Natural killer cell (primary cell): ENCODE data around the gene FAM24B. TPM values are rescaled to one million over a fixed set of nuclear protein-coding genes. Genes with fewer than 3 reads are reported as not detected.
A peak's percentile ranks its signal among the peaks of the same experiment; 100 is the strongest.

Source experiments
- ATAC-seq, 3 donors: fragments of 150-1000 bp in 2 of 3; fragments of 200-7000 bp in 1 of 3; cut with Tn5 transposase; 1 replicate in 1 of 3; 2 replicates in 2 of 3; pipeline ENCODE4 v1.10.0; 2021; ENCODE audit warnings: mild to moderate bottlenecking in 2 of 3, moderate library complexity in 2 of 3
- DNase-seq, 2 donors: peaks; one replicate each; pipeline versions ENCODE4 v3.0.0 to v3.0.0-alpha.2; 2013 to 2021; ENCODE audit warnings: mixed read lengths in 1 of 2
- H3K27ac ChIP-seq: one replicate; pipeline ENCODE4 v1.5.1; 2013; ENCODE audit warnings: mild to moderate bottlenecking, low read length
- H3K27me3 ChIP-seq: one replicate; pipeline ENCODE4 v1.6.1; 2013; ENCODE audit warnings: low read length; ENCODE audit not compliant: control insufficient read depth, insufficient read depth
- H3K36me3 ChIP-seq: one replicate; pipeline ENCODE4 v1.6.1; 2013; ENCODE audit warnings: low read length; ENCODE audit not compliant: control insufficient read depth, insufficient read depth
- H3K4me1 ChIP-seq: one replicate; pipeline ENCODE4 v1.6.1; 2013; ENCODE audit warnings: low read length; ENCODE audit not compliant: control insufficient read depth, insufficient read depth
- H3K4me3 ChIP-seq: one replicate; pipeline ENCODE4 v1.5.1; 2013; ENCODE audit warnings: low read length
- H3K9me3 ChIP-seq: one replicate; pipeline ENCODE4 v1.6.1; 2013; ENCODE audit warnings: low read length; ENCODE audit not compliant: control insufficient read depth, insufficient read depth
- H3K27ac Mint-ChIP-seq, 2 donors: one replicate each; pipeline ENCODE4 v1.8.0; 2022; ENCODE audit warnings: mild to moderate bottlenecking in 2 of 2, mixed read lengths in 2 of 2, moderate library complexity in 1 of 2
- H3K27me3 Mint-ChIP-seq, 2 donors: one replicate each; pipeline ENCODE4 v1.8.0; 2022; ENCODE audit warnings: low read depth in 2 of 2, mixed read lengths in 2 of 2
- H3K36me3 Mint-ChIP-seq: one replicate; pipeline ENCODE4 v1.8.0; 2022; ENCODE audit warnings: mixed read lengths
- H3K4me1 Mint-ChIP-seq, 2 donors: one replicate each; pipeline ENCODE4 v1.8.0; 2022; ENCODE audit warnings: mixed read lengths in 2 of 2
- H3K4me3 Mint-ChIP-seq: one replicate; pipeline ENCODE4 v1.8.0; 2022; ENCODE audit warnings: mild to moderate bottlenecking, moderate library complexity, mixed read lengths
- H3K9me3 Mint-ChIP-seq, 2 donors: one replicate each; pipeline ENCODE4 v1.8.0; 2022; ENCODE audit warnings: mixed read lengths in 2 of 2
- WGBS: methylation state at CpG from one replicate; pipeline ENCODE4 v1.1.7; 2013; ENCODE audit warnings: missing lambda C conversion rate; ENCODE audit not compliant: insufficient coverage; 5-methylcytosine and 5-hydroxymethylcytosine counted together
- intact Hi-C: fragments of 100-400 bp; cut with micrococcal nuclease; formaldehyde crosslinking; loops from one replicate; pipeline ENCODE4 v1.14.2; 2022
- total RNA-seq, 4 donors: library from RNA; stranded (reverse); fragments of 120-200 nt in 1 of 4; gene quantifications; one replicate each; pipeline versions ENCODE4 v1.2.3 to v1.2.4, GENCODE V29; 2013 to 2022
- TF ChIP-seq, protein P1 (sequence below): fragments of 200-600 bp; IDR thresholded peaks from one replicate; pipeline ENCODE4 v1.8.0; 2022; ENCODE audit warnings: antibody characterized with exemption

FAM24B gene
- total RNA-seq, 3 donors from 2014 or later (not counting 1 experiment from before 2014, with no cell fraction given) = 6.1 to 12.6 (median 8.5) TPM

DNA sequence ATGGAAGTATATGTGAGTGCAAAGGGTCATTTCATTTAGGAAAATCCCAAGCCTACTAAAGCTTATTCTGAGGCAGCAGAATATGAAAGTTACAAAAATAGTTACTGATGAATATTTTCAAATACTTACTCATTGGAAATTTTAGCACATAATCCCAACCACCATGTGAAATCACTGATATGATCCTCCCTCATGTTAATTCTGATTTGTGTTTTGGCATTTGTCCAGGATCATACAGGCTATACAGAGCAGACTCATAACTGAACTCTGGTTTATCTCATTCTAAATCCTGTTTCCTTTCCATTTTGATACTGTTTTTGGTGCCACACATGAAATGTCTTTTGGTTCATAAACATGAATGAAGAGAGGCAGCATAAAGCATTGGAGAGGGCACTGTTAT lies 3.4 kb upstream of the FAM24B start:
- H3K9me3 ChIP-seq = no peaks in the 10 kb centered on the region
- no peaks in the 10 kb centered on the region for H3K36me3 ChIP-seq
- no peak overlapping the region for H3K27ac Mint-ChIP-seq
- TF ChIP-seq, protein P1, sequence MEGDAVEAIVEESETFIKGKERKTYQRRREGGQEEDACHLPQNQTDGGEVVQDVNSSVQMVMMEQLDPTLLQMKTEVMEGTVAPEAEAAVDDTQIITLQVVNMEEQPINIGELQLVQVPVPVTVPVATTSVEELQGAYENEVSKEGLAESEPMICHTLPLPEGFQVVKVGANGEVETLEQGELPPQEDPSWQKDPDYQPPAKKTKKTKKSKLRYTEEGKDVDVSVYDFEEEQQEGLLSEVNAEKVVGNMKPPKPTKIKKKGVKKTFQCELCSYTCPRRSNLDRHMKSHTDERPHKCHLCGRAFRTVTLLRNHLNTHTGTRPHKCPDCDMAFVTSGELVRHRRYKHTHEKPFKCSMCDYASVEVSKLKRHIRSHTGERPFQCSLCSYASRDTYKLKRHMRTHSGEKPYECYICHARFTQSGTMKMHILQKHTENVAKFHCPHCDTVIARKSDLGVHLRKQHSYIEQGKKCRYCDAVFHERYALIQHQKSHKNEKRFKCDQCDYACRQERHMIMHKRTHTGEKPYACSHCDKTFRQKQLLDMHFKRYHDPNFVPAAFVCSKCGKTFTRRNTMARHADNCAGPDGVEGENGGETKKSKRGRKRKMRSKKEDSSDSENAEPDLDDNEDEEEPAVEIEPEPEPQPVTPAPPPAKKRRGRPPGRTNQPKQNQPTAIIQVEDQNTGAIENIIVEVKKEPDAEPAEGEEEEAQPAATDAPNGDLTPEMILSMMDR = no peak
- no peak for ATAC-seq
- no peaks in the 10 kb centered on the region for H3K9me3 Mint-ChIP-seq
- DNase-seq = no peak
- H3K27ac ChIP-seq = no peak overlapping the region
- peaks cover 28 to 29% of the 10 kb centered on the region in 2 donors for H3K4me1 Mint-ChIP-seq
- intact Hi-C loops = no loop called here
- H3K27me3 Mint-ChIP-seq = no peaks in the 10 kb centered on the region
- peaks cover 11% of the 10 kb centered on the region for H3K4me1 ChIP-seq
- H3K4me3 Mint-ChIP-seq = no peak overlapping the region
- no peaks in the 10 kb centered on the region for H3K36me3 Mint-ChIP-seq
- no peak overlapping the region for H3K4me3 ChIP-seq
- no peaks in the 10 kb centered on the region for H3K27me3 ChIP-seq

DNA sequence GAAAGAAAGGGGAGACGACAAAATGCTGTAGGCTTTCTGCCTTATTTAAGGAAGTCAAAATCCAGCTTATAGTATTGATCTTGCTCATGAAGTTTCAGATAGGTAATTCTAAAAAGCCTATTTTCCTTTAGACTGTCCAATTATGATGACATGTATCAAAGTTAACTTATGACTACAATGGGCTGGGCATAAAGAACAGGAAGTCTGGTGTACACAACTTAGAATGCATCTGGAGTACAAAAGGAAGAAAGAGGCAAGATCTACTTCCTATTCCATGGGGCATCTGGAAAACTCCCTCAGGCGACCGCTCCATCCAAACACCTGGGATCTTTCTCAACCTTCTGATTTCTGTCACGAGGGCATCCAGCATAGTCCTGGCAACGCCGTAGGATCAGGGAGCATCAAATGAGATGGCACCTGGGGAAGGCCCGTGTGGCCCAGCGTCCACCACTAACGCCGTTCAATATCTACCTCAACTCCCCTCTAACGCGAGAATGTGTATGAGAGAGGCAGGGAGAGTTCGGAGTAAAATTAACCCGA lies 512 bp downstream of the FAM24B start:
- Histone ChIP-seq H3K4me1 (peaks cover 11% of the 10 kb centered on the region), H3K4me3 (peak overlapping the region; percentile 61), H3K27me3 (no peaks in the 10 kb centered on the region), H3K36me3 (no peaks in the 10 kb centered on the region), H3K27ac (peak overlapping the region; percentile 30), H3K9me3 (no peaks in the 10 kb centered on the region)
- Mint-ChIP-seq H3K27me3 (no peaks in the 10 kb centered on the region), H3K27ac (peak overlapping the region; percentile 83 to 93), H3K4me3 (peak overlapping the region; percentile 93), H3K9me3 (no peaks in the 10 kb centered on the region), H3K36me3 (no peaks in the 10 kb centered on the region), H3K4me1 (peaks cover 38 to 48% of the 10 kb centered on the region in 2 donors)
- intact Hi-C loops = loop anchor here (1.0 to 2.0 kb wide), 2 partner anchors 101 to 130 kb away; partner anchors contain the start of genes ACADSB, IKZF5 and PSTK
- DNase-seq (no peak), ATAC-seq (peak in 1 of 3 donors; percentile 3)
- TF ChIP-seq, protein P1 = no peak
- 52% methylated on average over 10 of the region's 14 CpGs for WGBS

DNA sequence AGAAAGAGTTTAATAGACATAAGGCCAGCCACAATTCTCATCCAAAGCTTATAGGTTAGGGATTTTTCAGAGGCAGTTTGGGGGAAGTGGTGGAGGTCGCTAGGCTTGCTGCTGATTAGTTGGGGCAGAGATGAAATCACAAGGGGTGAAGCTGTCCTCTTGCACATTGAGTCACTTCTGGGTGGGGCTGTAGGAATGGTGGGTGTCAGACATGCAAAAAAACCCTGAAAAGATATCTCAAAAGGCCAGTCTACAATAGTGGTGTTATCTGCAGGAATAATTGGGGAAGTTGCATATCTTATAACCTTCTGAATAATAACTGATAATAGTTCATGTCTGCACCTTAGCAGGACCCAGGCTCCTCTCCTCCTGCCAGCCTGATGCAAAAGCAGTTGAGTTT lies 2.1 kb downstream of the FAM24B start:
- Mint-ChIP-seq H3K36me3 (no peaks in the 10 kb centered on the region), H3K27me3 (no peaks in the 10 kb centered on the region), H3K27ac (peak overlapping the region in 1 of 2 donors; percentile 21), H3K9me3 (no peaks in the 10 kb centered on the region), H3K4me3 (peak overlapping the region; percentile 36), H3K4me1 (peaks cover 44 to 49% of the 10 kb centered on the region in 2 donors)
- TF ChIP-seq, protein P1 = no peak
- Histone ChIP-seq H3K36me3 (no peaks in the 10 kb centered on the region), H3K27ac (no peak overlapping the region), H3K4me1 (peaks cover 11% of the 10 kb centered on the region), H3K9me3 (no peaks in the 10 kb centered on the region), H3K27me3 (no peaks in the 10 kb centered on the region), H3K4me3 (no peak overlapping the region)
- intact Hi-C loops = no loop called here
- DNase-seq = no peak
- no peak for ATAC-seq
- 65% methylated on average over 1 of the region's 1 CpG for WGBS

DNA sequence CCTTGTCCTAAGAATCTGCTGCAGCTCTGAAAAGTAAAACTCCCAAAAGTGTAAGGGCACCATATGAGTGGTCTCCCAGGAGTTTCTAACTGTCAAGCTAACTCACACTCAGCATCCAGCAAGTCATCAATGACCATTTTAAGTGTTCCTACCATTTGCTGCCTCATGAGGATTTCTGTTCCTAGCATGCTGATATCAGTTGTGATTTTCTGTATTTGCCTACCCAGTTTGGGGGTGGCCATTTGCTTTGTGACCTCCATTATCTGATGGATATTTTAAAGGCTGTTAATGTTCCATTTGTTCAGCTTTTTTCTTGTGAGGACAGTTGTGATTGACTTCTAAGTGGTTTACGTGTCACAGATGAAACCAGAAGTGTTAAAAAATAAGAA lies 2.9 kb downstream of the FAM24B start:
- Histone ChIP-seq H3K4me3 (no peak overlapping the region), H3K9me3 (no peaks in the 10 kb centered on the region), H3K4me1 (peaks cover 11% of the 10 kb centered on the region), H3K27ac (no peak overlapping the region), H3K27me3 (no peaks in the 10 kb centered on the region), H3K36me3 (no peaks in the 10 kb centered on the region)
- TF ChIP-seq, protein P1 = no peak
- no CpG with 5 or more reads among the region's 1 CpG for WGBS
- no peak for DNase-seq
- ATAC-seq = no peak
- Mint-ChIP-seq H3K9me3 (no peaks in the 10 kb centered on the region), H3K27me3 (no peaks in the 10 kb centered on the region), H3K4me1 (peaks cover 44 to 49% of the 10 kb centered on the region in 2 donors), H3K4me3 (no peak overlapping the region), H3K27ac (no peak overlapping the region), H3K36me3 (no peaks in the 10 kb centered on the region)
- intact Hi-C loops = no loop called here
